Measurements from ENCODE around the gene SLAMF9. TPM values are rescaled to one million over a fixed set of nuclear protein-coding genes. Genes with fewer than 3 reads are reported as not detected.

SLAMF9 gene
- total and polyA plus RNA-seq, 4 donors, result 0.25 to 0.68 (median 0.64) TPM; not detected in 1

DNA sequence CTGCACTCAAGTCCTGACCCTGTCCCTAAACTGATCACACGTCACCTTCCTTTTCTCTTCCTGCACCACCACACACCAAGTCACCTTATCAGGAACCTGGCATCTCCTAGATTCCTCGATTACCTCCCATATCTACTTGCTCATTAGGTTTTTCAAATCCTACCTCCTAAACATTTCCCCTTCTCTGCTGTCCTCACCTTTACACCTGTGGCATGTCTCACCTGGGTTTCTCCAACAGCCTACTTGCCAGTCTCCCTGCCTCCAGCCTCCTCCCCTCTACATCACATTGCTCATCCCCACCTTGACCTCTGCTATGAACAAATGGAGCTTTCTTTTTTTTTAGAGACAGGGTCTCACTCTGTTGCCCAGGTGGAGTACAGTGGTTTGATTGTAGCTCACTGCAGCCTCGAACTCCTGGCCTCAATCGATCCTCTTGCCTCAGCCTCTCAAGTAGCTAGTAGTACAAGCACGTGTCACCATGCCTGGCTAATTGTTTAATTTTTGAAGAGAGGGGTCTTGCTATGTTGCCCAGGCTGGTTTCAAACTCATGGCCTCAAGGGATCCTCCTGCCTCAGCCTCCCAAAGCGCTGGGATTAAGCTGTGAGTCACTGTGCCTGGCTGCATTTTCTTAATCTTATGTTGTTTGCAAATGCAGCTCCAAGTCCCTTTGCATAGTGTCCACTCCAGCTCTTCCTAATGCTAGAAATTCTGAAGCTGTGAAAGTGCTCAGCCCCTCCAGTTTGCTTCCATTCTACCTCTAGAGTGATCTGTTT, 14.9 kb downstream of the SLAMF9 start:
- Histone ChIP-seq H3K4me1 (ENCODE audit: control insufficient read depth in 4 of 4, insufficient read depth in 4 of 4, low read length in 3 of 4) (peaks cover 10 to 36% (median 25%) of the 10 kb centered on the region in 4 donors), H3K9ac (ENCODE audit: low read depth in 1 of 2, low read length in 2 of 2) (no peak overlapping the region), H3K36me3 (ENCODE audit: control insufficient read depth in 4 of 4, insufficient read depth in 3 of 4, low read depth in 1 of 4, low read length in 3 of 4) (peaks cover 0 to 5% (median 1%) of the 10 kb centered on the region in 4 donors), H3K27me3 (ENCODE audit: control insufficient read depth in 4 of 4, insufficient read depth in 4 of 4, low read length in 3 of 4) (no peaks in the 10 kb centered on the region), H3K4me3 (ENCODE audit: low read depth in 1 of 3, low read length in 3 of 3) (no peak overlapping the region), H3K9me3 (ENCODE audit: control insufficient read depth in 4 of 4, low read length in 3 of 4) (no peaks in the 10 kb centered on the region), H3K27ac (ENCODE audit: low read depth in 1 of 2, low read length in 2 of 2) (no peak overlapping the region)
- TF ChIP-seq GABPA (IDR thresholded peaks at IDR 0.05 in 1 of 2, conservative IDR thresholded peaks at IDR 0.05 in 1 of 2) (no peak), ATF3 (IDR thresholded peaks at IDR 0.05) (no peak), RAD21 (IDR thresholded peaks at IDR 0.05) (no peak), YY1 (IDR thresholded peaks at IDR 0.05) (no peak), FOXA2 (IDR thresholded peaks at IDR 0.05) (no peak), HNF4A (conservative IDR thresholded peaks at IDR 0.05) (no peak), MAX (IDR thresholded peaks at IDR 0.05) (no peak), TAF1 (conservative IDR thresholded peaks at IDR 0.05) (no peak), RXRA (IDR thresholded peaks at IDR 0.05) (no peak), NR2F2 (IDR thresholded peaks at IDR 0.05) (no peak), EGR1 (IDR thresholded peaks at IDR 0.05; ENCODE audit: low read depth in 2 of 2) (no peak)
- TF ChIP-seq, protein P1, sequence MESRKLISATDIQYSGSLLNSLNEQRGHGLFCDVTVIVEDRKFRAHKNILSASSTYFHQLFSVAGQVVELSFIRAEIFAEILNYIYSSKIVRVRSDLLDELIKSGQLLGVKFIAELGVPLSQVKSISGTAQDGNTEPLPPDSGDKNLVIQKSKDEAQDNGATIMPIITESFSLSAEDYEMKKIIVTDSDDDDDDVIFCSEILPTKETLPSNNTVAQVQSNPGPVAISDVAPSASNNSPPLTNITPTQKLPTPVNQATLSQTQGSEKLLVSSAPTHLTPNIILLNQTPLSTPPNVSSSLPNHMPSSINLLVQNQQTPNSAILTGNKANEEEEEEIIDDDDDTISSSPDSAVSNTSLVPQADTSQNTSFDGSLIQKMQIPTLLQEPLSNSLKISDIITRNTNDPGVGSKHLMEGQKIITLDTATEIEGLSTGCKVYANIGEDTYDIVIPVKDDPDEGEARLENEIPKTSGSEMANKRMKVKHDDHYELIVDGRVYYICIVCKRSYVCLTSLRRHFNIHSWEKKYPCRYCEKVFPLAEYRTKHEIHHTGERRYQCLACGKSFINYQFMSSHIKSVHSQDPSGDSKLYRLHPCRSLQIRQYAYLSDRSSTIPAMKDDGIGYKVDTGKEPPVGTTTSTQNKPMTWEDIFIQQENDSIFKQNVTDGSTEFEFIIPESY (IDR thresholded peaks at IDR 0.05), result no peak
- TF ChIP-seq, protein P2, sequence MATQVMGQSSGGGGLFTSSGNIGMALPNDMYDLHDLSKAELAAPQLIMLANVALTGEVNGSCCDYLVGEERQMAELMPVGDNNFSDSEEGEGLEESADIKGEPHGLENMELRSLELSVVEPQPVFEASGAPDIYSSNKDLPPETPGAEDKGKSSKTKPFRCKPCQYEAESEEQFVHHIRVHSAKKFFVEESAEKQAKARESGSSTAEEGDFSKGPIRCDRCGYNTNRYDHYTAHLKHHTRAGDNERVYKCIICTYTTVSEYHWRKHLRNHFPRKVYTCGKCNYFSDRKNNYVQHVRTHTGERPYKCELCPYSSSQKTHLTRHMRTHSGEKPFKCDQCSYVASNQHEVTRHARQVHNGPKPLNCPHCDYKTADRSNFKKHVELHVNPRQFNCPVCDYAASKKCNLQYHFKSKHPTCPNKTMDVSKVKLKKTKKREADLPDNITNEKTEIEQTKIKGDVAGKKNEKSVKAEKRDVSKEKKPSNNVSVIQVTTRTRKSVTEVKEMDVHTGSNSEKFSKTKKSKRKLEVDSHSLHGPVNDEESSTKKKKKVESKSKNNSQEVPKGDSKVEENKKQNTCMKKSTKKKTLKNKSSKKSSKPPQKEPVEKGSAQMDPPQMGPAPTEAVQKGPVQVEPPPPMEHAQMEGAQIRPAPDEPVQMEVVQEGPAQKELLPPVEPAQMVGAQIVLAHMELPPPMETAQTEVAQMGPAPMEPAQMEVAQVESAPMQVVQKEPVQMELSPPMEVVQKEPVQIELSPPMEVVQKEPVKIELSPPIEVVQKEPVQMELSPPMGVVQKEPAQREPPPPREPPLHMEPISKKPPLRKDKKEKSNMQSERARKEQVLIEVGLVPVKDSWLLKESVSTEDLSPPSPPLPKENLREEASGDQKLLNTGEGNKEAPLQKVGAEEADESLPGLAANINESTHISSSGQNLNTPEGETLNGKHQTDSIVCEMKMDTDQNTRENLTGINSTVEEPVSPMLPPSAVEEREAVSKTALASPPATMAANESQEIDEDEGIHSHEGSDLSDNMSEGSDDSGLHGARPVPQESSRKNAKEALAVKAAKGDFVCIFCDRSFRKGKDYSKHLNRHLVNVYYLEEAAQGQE (IDR thresholded peaks at IDR 0.05), result no peak
- DNase-seq (ENCODE audit: low spot score), result no peak
- WGBS, result 88% methylated on average over 6 of the region's 6 CpGs

GRCh38 chr1:159938211-159938852, 15.7 kb downstream of the SLAMF9 start:
- no peaks in the 10 kb centered on the region for H3K27me3 ChIP-seq (ENCODE audit: control insufficient read depth in 4 of 4, insufficient read depth in 4 of 4, low read length in 3 of 4)
- no peak for DNase-seq (ENCODE audit: low spot score)
- H3K4me3 ChIP-seq (ENCODE audit: low read depth in 1 of 3, low read length in 3 of 3), result no peak overlapping the region
- TF ChIP-seq TAF1 (conservative IDR thresholded peaks at IDR 0.05) (no peak), RXRA (IDR thresholded peaks at IDR 0.05) (no peak), NR2F2 (IDR thresholded peaks at IDR 0.05) (no peak), HNF4A (conservative IDR thresholded peaks at IDR 0.05) (peak; percentile 25 to 33), JUND (IDR thresholded peaks at IDR 0.05) (no peak)
- no peaks in the 10 kb centered on the region for H3K9me3 ChIP-seq (ENCODE audit: control insufficient read depth in 4 of 4, low read length in 3 of 4)
- peaks cover 6 to 29% (median 20%) of the 10 kb centered on the region in 4 donors for H3K4me1 ChIP-seq (ENCODE audit: control insufficient read depth in 4 of 4, insufficient read depth in 4 of 4, low read length in 3 of 4)
- 63% methylated on average over 7 of the region's 7 CpGs for WGBS
- H3K9ac ChIP-seq (ENCODE audit: low read depth in 1 of 2, low read length in 2 of 2), result no peak overlapping the region
- peaks cover 0 to 8% (median 1%) of the 10 kb centered on the region in 4 donors for H3K36me3 ChIP-seq (ENCODE audit: control insufficient read depth in 4 of 4, insufficient read depth in 3 of 4, low read depth in 1 of 4, low read length in 3 of 4)
- H3K27ac ChIP-seq (ENCODE audit: low read depth in 1 of 2, low read length in 2 of 2), result peak overlapping the region in 1 of 2 donors; percentile 29

Measured in liver (tissue), 9 donors.